B cell (primary cell): ENCODE measurements around the gene QSOX1. TPM values are rescaled to one million over a fixed set of nuclear protein-coding genes. Genes with fewer than 3 reads are reported as not detected.

Experiments used
- ATAC-seq: fragments of 200-7000 bp; cut with Tn5 transposase; one replicate; pipeline ENCODE4 v1.10.0; 2021; ENCODE audit warnings: low read depth, mild to moderate bottlenecking, moderate number of reproducible peaks, moderate library complexity
- CTCF ChIA-PET: fragments of 350-600 bp; sonication (Branson Sonifier 250); formaldehyde crosslinking; loops from one replicate; lab custom pipeline; 2021; ENCODE audit warnings: antibody characterized with exemption, inconsistent platforms; lab: Charles Lee
- POLR2A ChIA-PET: fragments of 350-600 bp; sonication (Branson Sonifier 250); formaldehyde crosslinking; loops from one replicate; lab custom pipeline; 2021; ENCODE audit warnings: antibody characterized with exemption; lab: Charles Lee
- DNase-seq: peaks from one replicate; pipeline ENCODE4 v3.0.0; 2013
- H2AFZ ChIP-seq: 2 replicates; pipeline ENCODE4 v1.6.1; 2012; ENCODE audit warnings: mild to moderate bottlenecking, low read depth, low read length; ENCODE audit not compliant: insufficient read depth, poor library complexity, severe bottlenecking
- H3K27ac ChIP-seq, 2 donors: 1 replicate in 1 of 2; 2 replicates in 1 of 2; pipeline ENCODE4 v1.5.1; 2012 to 2013; ENCODE audit warnings: low read length in 2 of 2, mild to moderate bottlenecking in 2 of 2, moderate library complexity in 1 of 2
- H3K27me3 ChIP-seq, 4 experiments: fragments of 200-600 bp in 1 of 4; sonication (generic) in 1 of 4; replicated peaks in 1 of 4; 1 replicate in 2 of 4; 2 replicates in 2 of 4; pipeline versions ENCODE4 v1.6.1 to v1.7.0; 2013 to 2016; ENCODE audit warnings: low read length in 3 of 4, mild to moderate bottlenecking in 2 of 4, mixed read lengths in 1 of 4, moderate library complexity in 1 of 4; ENCODE audit not compliant: insufficient read depth in 4 of 4, control insufficient read depth in 3 of 4; ENCODE audit errors: control extremely low read depth in 1 of 4
- H3K36me3 ChIP-seq, 2 experiments: replicated peaks in 1 of 2; 1 replicate in 1 of 2; 2 replicates in 1 of 2; pipeline versions ENCODE4 v1.6.1 to v1.7.1; 2013; ENCODE audit warnings: low read length in 1 of 2; ENCODE audit not compliant: insufficient read depth in 2 of 2, control insufficient read depth in 1 of 2; ENCODE audit errors: control extremely low read depth in 1 of 2, extremely low read depth in 1 of 2
- H3K4me1 ChIP-seq, 2 donors: fragments of 200-600 bp in 1 of 2; sonication (generic) in 1 of 2; 1 replicate in 1 of 2; 2 replicates in 1 of 2; pipeline versions ENCODE4 v1.5.1 to v1.6.1; 2013 to 2017; ENCODE audit warnings: low read length in 2 of 2; ENCODE audit not compliant: control insufficient read depth in 2 of 2, insufficient read depth in 2 of 2
- H3K4me2 ChIP-seq: replicated peaks from 2 replicates; pipeline ENCODE3; 2012; ENCODE audit warnings: mild to moderate bottlenecking, low read depth, low read length; ENCODE audit not compliant: poor library complexity, severe bottlenecking
- H3K4me3 ChIP-seq, 5 experiments: fragments of 200-600 bp in 1 of 5; sonication (generic) in 1 of 5; 1 replicate in 3 of 5; 2 replicates in 2 of 5; pipeline versions ENCODE4 v1.5.1 to v1.7.0; 2011 to 2016; ENCODE audit warnings: low read length in 4 of 5, mild to moderate bottlenecking in 4 of 5, low read depth in 2 of 5, control low read depth in 1 of 5, moderate library complexity in 1 of 5; ENCODE audit not compliant: insufficient read depth in 1 of 5; ENCODE audit errors: control extremely low read depth in 1 of 5, extremely low read depth in 1 of 5
- H3K79me2 ChIP-seq: fragments of 200-600 bp; sonication (generic); one replicate; pipeline ENCODE4 v1.6.0; 2016; ENCODE audit warnings: low read length; ENCODE audit not compliant: control insufficient read depth, insufficient read depth
- H3K9ac ChIP-seq: fragments of 200-600 bp; sonication (generic); 2 replicates; pipeline ENCODE4 v1.6.1; 2017; ENCODE audit warnings: mild to moderate bottlenecking, low read length, moderate library complexity
- H3K9me3 ChIP-seq, 3 donors: one replicate each; pipeline versions ENCODE4 v1.6.1 to v1.7.1; 2013; ENCODE audit warnings: low read length in 2 of 3; ENCODE audit not compliant: control insufficient read depth in 2 of 3, insufficient read depth in 1 of 3; ENCODE audit errors: control extremely low read depth in 1 of 3
- H4K20me1 ChIP-seq: 2 replicates; pipeline ENCODE4 v1.6.0; 2012; ENCODE audit warnings: mild to moderate bottlenecking, low read length; ENCODE audit not compliant: insufficient read depth, control insufficient read depth, poor library complexity, severe bottlenecking
- H3K27ac Mint-ChIP-seq: one replicate; pipeline ENCODE4 v1.8.0; 2021; ENCODE audit warnings: mixed read lengths
- H3K27me3 Mint-ChIP-seq: one replicate; pipeline ENCODE4 v1.8.0; 2021; ENCODE audit warnings: mixed read lengths
- H3K4me1 Mint-ChIP-seq: one replicate; pipeline ENCODE4 v1.8.0; 2021; ENCODE audit warnings: mixed read lengths
- H3K4me3 Mint-ChIP-seq: one replicate; pipeline ENCODE4 v1.8.0; 2021; ENCODE audit warnings: mixed read lengths
- H3K9me3 Mint-ChIP-seq: one replicate; pipeline ENCODE4 v1.8.0; 2022; ENCODE audit warnings: mixed read lengths; ENCODE audit not compliant: insufficient read depth
- EZH2 ChIP-seq: IDR thresholded peaks from 2 replicates; pipeline ENCODE4 v1.6.1; 2012; ENCODE audit warnings: borderline replicate concordance, low read depth, mild to moderate bottlenecking, moderate library complexity, low read length; ENCODE audit not compliant: insufficient read depth, poor library complexity, severe bottlenecking
- WGBS: methylation state at CpG from one replicate; pipeline ENCODE4 v1.1.5; 2013; ENCODE audit warnings: missing lambda C conversion rate; ENCODE audit not compliant: insufficient coverage; 5-methylcytosine and 5-hydroxymethylcytosine counted together
- intact Hi-C: fragments of 100-400 bp; cut with micrococcal nuclease; formaldehyde crosslinking; loops from one replicate; pipeline ENCODE4 v1.10.0; 2022
- polyA plus RNA-seq: library from polyadenylated mRNA; depleted of rRNA; stranded (reverse); fragments of >200 nt; gene quantifications from 2 replicates; pipeline ENCODE4 v1.2.3, GENCODE V29; 2012
- total RNA-seq, 2 donors: library from RNA; stranded (reverse); fragments of 120-200 nt in 1 of 2; gene quantifications; 1 replicate in 1 of 2; 2 replicates in 1 of 2; pipeline versions ENCODE4 v1.2.3 to v1.2.4, GENCODE V29; 2013 to 2022
- TF ChIP-seq, protein P1 (sequence below): fragments of 200-600 bp; IDR thresholded peaks from one replicate; pipeline ENCODE4 v1.8.0; 2022; ENCODE audit warnings: antibody characterized with exemption, mild to moderate bottlenecking

Gene QSOX1
- total and polyA plus RNA-seq, 2 donors (not counting 1 experiment from before 2014, with no cell fraction given) = 11.4 to 20.6 TPM

DNA sequence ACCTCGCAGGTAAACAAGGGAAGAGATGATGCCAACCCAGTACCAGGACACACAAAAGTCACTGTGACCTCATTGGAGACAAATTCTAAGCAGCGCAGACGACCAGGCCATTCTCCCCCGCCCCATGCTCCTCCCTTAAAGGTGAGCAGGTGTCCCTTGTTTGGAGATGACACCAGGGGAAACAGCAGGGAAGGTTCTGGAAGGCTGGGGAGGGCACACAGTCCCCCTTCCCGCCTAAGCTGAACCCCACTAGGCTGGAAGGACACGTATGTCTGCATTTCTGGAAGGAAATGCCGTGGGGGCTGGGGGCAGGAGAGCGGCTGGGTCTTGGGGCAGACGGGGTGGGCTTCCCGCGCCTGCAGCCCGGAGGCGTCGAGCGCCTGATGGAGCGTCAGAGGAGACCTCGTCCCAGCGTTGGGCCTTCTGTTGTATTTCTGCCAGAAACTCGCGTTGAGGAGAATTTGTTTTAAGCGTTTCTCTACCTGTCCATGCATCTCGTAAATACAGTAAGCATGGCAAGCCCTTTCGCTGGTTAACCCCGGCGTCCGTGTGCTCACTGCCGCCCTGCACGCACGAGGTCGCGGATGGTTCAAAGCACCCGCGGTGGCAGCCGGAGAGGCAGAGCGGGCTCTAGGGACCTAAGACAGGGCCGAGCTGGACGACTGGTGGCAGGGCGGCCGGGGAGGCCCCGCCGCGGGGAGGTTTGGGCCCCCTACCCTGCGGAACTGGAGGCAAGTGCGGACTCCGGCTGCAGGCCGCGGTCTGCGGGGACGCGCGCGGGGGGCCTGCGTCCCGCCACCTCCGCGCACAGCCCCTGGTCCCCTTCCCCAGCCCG lies 74.2 kb downstream of the QSOX1 start:
- no peaks in the 10 kb centered on the region for H3K9me3 Mint-ChIP-seq
- peaks cover 60% of the 10 kb centered on the region for H3K27me3 Mint-ChIP-seq
- Histone ChIP-seq H3K4me3 (peak overlapping the region in 4 of 5 experiments; percentile 21 to 58 (median 56)), H4K20me1 (no peaks in the 10 kb centered on the region), H3K9me3 (peaks cover 0 to 42% (median 0%) of the 10 kb centered on the region in 3 donors), H3K4me2 (peak overlapping the region; percentile 98), H3K36me3 (no peaks in the 10 kb centered on the region), H3K4me1 (peaks cover 39 to 48% of the 10 kb centered on the region in 2 donors), H3K9ac (peak overlapping the region; percentile 68), H2AFZ (peak overlapping the region; percentile 72), H3K27me3 (peaks cover 0 to 84% (median 52%) of the 10 kb centered on the region in 4 experiments), H3K27ac (no peak overlapping the region), H3K79me2 (no peaks in the 10 kb centered on the region)
- no peak for ATAC-seq
- TF ChIP-seq, protein P1, sequence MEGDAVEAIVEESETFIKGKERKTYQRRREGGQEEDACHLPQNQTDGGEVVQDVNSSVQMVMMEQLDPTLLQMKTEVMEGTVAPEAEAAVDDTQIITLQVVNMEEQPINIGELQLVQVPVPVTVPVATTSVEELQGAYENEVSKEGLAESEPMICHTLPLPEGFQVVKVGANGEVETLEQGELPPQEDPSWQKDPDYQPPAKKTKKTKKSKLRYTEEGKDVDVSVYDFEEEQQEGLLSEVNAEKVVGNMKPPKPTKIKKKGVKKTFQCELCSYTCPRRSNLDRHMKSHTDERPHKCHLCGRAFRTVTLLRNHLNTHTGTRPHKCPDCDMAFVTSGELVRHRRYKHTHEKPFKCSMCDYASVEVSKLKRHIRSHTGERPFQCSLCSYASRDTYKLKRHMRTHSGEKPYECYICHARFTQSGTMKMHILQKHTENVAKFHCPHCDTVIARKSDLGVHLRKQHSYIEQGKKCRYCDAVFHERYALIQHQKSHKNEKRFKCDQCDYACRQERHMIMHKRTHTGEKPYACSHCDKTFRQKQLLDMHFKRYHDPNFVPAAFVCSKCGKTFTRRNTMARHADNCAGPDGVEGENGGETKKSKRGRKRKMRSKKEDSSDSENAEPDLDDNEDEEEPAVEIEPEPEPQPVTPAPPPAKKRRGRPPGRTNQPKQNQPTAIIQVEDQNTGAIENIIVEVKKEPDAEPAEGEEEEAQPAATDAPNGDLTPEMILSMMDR = no peak
- no peak for TF ChIP-seq EZH2
- peaks cover 22% of the 10 kb centered on the region for H3K4me1 Mint-ChIP-seq
- peak; percentile 50 for DNase-seq
- POLR2A ChIA-PET = no interaction called here
- CTCF ChIA-PET = no interaction called here
- H3K27ac Mint-ChIP-seq = no peak overlapping the region
- H3K4me3 Mint-ChIP-seq = peak overlapping the region; percentile 76
- intact Hi-C loops = loop anchor here (1.0 kb wide), 1 partner anchor 73 kb away; no protein-coding TSS in a partner anchor
- 5% methylated on average over 53 of the region's 57 CpGs for WGBS
